GM21381 (cell line): ENCODE results near the gene QSOX1.

Source experiments
- ATAC-seq: cut with Tn5 transposase; IDR thresholded peaks from one replicate; pipeline ENCODE4 v1.9.1; 2021; ENCODE audit warnings: mild to moderate bottlenecking, moderate library complexity; ENCODE audit not compliant: unreplicated experiment

Gene QSOX1

DNA sequence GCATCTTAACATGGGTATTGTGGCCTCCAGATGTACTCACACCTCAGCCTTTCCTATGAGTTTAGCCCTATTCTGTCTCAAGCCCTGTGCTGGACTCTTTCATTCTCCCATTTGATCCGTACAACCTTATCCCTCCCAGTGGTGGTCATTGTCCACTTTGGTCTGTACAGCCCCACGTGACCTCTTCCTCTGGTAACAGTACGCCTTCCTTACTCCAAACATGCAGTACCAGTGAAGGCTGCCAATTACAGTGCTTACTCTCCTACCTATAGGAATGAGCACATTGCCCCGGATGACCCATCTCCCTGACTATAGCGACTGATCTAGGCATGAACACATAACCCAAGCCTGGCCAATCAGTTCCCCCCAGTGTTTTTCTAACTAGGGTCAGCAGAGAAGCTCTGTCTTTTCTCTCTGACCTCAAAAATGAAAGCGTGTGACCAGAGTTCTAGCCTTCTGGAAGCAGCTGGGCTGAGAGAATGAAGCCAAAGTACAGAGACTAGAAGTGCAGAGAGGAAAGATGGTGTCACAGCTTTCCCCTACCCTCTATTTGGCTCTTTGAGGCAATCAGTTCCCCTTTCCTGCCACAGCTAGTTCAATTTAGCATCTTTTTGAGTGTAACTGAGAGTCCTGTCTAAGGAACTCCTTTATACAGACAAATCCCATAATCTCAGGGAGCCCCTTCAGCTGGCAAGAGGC, 9.9 kb upstream of the QSOX1 start:
- ATAC-seq = no peak

DNA sequence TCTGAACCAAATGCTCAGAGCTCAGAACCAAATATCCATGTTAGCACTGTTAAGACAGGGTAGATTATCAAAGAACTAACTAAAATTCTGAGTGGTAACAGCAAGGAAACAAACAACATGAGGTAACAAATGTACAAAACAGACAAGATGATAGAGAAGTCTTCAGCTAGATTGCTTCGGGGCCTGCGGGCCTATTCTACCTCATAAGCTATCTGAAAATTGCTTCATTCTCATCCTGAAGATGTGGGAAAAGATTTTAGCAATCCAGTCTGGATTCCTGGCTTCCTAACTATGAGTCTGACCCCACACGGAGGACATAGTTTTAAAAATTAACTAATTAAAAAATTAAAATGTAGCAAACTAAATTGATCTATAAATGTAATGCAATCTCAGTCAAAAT, 9.2 kb upstream of the QSOX1 start:
- ATAC-seq = no peak

DNA sequence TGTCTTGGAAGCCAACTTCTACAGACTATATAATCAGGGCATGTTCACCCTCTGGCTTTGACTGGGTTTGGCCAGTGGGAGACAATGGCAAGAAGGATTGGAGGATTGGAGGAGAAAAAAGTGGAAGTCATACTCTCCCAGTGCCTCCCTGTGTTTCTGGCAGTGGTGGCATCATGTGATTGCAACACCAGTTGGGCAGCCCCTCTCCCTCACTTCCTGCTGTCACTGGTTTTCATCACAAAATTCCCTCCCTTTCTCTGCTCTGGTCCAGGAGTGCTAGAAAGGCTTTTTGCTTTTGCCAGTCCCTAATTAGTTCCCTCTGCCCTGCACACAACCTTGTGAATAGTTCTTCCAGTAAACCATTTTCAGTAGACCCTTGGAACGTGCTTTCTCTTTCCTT, 3.7 kb upstream of the QSOX1 start:
- no peak for ATAC-seq

DNA sequence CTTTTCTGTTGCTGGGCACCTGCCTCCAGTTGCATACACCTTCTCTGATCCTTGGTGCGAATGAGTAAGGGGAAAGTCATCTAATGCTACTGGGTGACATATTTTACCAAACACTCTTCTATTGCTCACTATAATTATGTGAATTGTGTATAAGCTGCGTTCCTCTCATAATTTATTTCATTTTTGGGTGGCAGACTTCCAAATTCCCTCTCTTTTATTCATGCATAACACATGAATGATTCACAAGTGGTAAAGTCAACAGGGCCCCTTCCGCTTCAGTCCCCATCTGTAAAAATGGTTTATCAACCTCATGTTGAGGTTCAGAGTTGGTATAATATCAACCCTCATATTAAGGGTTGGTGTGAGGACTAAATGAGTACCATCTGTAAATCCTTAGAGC, 3.2 kb upstream of the QSOX1 start:
- ATAC-seq = no peak

DNA sequence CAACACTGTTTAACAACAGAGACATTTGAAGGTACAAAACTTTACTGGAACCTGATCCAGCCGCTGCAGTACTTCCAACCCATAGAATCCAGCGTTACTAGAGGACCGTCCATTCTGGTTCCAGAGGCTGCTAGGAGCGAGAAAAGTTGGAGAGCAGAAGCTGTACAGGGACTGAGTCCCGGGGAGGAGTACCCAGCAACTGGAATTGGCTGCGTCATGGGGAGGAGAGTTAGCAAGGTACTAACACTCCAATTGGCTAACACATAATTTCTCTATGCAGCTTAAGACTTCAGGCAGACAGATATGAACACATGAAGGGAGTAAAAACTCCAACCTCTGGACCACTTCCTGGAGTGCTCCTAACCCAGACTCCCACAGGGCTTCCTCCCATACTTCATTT, 2.1 kb upstream of the QSOX1 start:
- ATAC-seq = no peak

DNA sequence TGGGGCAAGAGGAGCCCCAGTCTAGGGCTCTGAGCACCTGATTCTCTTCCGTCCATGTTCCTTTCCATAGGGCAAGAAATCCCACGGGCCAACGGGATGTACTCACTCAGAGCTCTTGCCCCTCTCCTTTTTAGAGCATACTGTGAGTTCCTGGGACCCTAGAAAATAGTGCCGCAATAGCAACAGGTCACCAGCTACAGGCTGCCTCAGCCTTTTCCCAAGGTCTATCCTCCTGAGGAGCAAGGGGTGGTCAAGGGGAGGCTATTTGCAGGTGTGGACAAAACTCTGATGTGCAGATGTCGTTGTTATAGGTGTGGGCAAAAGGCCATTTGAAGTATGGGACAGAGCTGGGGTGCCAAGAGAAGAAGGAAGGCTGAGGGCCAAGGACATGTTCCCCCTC, 1.6 kb upstream of the QSOX1 start:
- ATAC-seq = no peak

DNA sequence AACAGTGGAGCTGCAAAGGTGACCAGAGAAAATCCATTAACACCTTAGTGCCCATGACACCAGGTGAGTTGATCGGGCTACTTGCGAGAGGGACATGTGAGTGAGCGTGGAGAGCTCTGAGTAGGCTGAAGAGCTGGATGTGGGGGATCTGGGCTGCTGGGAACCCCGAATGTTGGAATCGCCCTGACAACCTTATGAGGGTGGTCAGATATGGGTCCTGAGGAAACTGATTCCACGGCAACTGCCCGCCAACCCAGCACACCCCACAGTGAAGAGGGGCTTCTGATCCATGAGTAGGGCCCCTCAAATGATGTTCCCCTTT, 705 bp upstream of the QSOX1 start:
- no peak for ATAC-seq

DNA sequence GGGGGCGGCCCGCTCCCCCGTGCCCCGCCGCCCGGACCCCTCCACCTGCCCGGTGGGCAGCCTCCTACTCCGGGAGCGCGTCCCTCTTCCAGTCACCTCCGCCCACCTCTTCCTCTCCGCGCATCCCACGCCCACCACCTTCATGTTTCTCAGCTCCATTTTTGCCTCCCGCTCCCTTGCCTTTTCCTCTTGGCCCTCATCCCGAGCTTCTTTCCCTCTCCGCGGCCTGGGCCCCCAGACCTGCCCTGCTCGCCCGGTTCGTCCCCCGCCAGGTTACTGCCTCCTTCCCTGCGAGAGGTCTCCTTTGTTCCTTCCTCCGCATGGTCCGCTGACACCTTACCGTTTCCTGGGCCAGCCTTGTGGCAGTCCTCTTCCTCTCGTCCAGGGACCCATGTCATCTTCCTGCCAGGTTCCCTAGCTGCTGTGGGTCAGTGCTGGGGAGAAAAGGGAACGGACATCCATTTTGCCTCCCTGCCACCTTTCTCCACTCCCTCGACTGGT, 563 bp downstream of the QSOX1 start:
- ATAC-seq = no peak

DNA sequence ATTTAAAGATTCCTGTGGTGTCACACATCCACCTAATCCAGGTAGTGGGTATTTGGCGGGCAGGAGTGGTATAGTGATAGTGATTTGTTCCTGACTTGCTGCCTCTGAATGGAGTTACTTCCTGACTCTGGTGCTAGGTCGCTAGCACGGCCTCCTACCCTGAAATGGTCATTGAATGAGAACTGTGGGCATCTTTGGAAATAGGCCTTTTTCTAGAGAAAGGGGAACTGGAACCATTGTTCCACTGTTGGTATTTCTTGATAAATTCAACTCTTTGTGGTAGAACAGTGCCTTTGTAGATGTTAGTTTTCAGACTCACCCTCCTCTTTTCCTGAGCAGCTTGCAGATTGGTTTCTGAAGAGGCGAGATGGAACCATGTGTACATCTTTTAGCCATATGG, 1.5 kb downstream of the QSOX1 start:
- no peak for ATAC-seq

DNA sequence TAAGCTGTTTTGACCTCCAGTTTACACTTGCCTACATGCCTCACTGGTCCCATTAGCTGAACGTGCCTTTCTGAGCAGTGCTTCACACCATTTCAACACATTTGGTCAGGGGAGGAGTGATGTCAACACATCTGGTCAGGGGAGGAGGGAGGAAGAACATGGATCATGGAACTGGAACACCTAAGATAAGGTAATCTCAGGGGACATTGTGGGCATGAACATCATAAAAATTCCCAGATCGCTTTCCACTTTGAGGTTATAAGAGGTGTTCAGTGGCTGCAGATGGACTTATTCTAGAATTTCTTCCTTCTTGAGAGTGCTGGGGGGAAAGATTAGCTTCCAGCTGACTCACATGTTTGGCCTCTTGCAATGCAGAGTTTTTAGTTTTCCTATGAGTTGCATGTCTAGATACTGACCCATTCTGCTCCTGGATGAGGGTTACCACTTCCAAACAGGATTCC, 2.0 kb downstream of the QSOX1 start:
- no peak for ATAC-seq

DNA sequence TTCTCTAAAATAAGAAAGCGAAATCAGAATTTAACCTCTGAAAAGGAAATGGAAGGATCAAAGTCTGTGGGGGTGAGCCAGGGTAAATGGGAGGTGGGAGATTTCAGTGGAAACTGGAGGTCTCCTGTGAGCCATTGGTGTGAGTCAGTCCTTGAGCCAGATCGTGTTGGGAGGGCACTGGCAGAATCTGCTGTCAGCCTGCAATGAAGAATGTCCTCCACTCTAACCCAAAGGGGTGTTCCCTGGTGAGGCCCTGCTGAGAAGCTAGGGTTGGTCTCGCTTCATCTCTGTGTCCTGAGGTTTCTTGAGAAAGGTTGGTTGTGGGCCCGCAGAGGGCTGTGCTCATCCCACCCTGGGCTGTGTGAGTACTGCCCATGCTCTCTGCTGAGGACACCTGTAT, 2.4 kb downstream of the QSOX1 start:
- no peak for ATAC-seq

DNA sequence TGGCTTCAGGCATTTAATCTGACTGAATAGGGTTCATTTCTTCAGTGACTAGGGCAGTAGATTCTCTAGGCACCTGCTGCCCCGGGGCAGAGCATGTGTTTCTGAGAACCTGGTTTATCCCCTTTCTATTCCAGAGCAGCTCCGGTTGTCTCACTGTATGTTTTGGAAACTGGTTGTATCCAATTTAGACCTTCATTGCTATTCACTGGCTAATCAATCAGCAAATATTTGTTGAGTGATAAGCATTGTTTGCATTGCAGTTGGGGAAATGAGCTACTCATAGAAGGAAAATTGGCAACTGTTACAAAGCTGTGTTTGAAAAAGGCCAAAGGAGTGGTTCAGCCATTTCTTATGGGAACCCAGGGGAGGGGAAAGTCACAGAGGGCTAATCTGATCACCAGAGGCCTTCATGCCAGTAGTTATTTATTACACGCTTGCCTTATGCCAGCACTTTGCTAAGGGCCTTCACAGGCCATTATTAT, 2.9 kb downstream of the QSOX1 start:
- no peak for ATAC-seq

DNA sequence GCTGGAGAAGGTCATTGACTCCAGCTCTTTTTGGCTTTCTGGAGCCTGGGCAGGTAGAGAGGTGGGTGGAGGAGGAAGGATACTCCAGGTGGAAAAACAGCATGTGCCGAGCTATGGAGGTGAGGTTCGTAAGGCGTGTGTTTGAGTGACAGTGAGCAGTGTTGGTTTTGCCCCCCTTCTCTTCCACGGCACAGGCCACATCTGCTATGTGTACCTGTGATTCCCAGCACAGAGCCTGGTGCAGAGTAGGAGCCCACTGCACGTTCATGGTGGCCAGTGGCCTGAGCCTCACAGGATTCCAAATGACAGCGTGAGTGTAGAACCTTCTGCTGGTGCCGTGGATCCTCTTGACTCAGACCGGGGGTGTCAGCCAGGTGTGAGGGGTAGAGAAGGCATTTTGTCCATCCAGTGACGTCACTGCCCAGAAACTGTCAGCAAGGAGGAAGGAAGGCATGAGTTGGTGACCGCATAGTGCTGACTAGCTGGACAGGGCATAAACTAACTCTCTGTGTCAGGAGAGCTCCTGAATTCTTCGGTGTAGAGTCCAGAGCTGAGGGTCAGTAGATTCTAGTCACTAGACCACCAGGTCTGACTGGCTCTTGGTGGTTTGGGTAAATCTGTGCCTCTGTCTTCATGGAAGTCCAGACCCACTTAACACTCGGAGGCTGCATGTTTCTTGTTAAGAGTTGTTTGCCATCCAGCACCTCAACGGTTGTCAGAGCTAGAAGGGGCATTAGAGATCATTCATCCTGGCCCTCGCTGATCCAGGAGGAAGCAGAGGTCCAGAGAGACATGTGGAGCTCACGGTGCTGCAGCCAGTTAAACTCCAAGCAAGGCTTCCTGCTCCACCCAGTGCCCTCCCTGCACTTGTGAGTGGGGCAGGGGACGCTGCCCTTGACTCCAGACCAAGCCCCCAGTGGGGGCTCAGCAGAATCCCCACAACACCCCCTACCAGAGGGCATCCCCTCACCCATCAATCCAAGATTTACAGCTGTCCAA, 3.8 kb downstream of the QSOX1 start:
- no peak for ATAC-seq

DNA sequence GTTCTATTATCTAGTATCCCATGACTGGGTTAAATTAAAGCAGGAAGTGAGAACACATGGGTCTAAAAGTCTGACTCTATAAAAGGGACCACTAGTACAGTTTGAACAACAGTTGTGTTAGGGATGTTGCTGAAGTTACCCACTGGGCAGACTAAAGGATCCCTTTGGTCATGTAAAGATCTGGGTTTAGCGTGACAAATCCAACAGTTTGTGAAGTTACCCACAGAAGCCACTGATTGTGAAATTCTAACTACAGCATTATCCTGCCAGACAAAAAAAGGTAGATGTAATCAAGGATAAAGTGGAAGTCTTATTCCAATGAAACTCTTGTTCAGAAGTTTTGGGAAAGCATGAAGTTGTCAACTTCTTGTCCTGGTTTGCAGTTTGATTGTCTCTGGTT, 5.7 kb downstream of the QSOX1 start:
- ATAC-seq = no peak

DNA sequence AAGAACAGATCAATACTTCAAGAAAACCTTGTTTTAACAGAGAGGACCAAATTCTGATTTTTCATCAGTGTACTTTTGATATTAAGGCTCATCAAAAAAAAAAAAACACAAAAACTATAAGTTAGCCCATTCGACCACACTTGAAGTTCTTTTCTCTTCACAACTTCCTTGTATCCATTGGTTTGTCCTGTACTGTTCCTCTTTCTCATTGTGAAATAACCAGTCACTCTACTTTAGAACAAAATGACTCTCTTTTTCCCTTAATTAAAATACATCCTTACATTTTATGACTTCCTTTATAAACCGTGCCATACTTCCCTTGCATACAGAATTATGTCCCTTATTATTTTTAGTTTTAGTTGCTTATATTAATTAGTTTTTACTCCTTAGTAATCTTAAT, 8.4 kb downstream of the QSOX1 start:
- ATAC-seq = no peak

DNA sequence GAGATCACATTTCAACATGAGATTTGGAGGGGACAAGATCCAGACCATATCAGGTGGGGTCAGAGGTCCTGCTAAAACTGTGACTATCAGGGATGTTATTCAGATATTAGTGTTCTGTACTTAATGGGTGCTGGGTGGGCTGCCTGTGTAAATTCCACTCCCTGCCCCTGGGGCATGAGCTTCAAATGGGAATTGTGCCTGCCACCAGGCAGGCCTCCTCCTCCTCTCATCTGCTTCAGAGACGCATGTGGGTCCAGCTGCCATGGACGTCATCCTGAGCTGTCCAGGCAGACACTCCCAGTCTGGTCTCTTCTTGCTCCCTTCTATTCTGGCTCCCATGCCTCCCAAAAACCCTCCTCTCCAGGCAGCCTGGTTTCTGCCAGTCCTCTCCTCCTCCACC, 10.4 kb downstream of the QSOX1 start:
- no peak for ATAC-seq

DNA sequence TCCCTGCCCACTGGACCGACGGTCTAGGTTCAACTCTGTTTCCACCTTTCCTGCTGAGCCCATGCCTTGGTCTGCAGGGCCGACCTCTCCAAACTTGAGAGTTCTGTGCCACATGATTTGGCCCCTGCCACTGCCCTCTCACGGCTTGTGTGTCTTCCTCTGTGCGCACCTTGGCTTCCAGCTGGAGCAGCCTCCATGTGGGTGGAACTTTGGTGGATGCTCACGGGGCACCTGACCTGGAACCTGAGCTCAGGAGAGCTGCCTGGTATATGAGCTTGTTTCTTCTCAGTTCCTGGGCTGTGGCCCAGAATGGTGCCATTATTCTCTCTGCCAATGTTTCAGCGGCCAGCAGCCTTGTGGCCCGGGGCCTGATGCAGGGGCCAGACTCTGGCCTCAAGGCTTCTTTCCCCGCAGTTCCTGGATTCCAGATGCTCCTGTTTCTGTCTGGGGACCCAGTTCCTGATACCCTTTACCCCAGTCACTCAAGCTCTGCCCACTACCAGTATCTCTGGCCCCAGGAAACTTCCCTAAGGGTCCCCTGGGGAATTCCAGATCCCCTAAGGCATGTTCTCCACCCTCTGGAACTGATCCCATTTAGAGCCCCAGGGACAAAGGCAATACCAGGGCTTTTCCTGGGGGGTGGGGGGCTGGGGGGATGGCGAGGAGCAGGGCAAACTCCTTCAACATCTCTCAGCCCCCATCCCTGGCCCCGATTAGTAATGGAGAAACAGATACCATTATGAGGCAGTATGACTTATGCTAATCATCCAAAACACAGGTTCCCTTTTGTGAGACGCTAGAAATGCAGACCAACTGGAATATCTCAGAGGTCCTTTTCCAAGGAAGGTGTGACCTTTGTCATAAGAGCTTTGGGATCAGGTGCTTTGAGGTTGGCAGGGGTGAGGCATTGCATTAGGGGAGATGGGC, 11.1 kb downstream of the QSOX1 start:
- no peak for ATAC-seq

DNA sequence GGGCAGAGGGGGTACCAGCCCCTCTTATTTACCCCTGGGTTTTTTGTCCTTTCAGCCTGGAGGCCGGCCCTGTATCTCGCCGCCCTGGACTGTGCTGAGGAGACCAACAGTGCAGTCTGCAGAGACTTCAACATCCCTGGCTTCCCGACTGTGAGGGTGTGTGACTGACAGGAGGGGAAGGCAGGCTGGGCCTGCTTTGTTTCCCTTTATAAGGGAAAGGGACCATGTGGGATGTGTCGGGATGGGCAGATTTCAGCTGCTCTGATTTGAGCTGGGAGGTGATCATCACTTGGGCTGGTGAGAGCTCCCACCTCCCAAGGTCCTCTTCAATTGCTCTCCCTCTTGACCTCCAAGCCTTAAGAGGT, 11.7 kb downstream of the QSOX1 start:
- no peak for ATAC-seq

DNA sequence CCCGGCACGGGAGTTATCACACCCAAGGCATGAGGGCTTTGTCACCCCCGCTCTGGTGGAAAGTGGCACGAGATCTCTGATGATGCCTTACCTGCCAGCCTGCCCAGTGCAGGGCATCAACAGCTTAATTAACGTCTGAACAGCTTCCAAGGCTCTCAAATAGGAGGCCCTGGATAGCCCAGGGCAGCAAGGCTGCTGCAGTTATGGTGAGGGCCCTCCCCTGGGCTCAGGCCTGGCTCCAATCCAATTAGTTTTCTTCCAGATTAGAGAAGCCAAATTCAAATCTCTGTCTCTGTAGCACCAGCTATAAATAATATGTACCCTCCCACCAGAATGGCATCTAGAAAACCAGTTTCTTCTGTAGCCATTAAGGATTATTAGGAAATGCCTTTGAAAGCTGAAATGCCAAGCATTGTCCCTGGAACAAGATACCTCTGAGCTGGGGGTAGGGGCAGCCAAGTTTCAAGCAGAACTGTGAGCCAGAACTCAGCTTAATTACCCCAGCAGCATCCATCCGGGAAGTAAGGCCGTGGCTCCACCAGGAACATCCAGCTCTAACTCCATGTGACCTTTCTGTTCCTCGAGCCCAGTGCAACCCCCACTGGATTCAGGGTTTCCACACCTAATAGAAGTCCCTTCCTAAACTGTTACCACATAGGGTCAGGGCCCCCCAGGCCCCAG, 12.5 kb downstream of the QSOX1 start:
- ATAC-seq = no peak

DNA sequence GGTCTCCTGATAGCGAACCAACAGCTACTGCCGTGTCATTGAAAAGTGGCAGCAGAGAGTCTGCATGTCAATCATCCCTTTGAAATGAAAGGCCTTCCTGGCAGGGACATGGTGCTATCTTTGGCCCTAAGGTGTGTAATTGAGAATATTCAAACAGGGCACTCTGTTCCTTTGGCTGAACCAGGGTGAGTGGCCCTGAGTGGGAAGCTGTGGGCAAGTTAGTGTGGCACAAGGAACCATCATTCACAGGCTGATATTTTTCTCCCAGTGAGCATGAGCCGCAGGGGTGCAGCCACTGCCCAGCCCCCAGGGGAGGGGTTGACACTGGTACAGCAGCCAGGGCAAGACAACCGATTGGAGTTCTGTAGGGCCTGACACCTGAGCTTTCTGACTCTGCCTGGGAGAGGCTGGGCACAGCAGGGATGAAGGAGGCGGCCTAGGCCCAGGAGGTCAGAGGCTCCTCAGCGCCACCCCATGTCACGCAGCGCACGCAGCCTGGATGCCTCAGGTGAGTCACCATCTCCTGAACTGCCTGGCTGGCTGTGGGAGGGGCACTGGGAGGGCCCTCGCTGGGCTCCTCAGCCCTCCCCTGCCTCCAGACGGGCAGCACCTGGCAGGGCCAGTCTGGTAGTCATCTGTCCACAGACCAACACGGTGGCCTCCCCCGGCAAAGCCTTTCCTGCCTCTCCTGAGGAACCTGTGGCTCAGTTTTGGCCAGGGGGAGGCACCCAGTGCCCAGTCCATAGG, 13.2 kb downstream of the QSOX1 start:
- no peak for ATAC-seq
